Peyer's patch (tissue), 4 donors: Measurements from ENCODE around the gene NAGA. TPM values are rescaled to one million over a fixed set of nuclear protein-coding genes. Genes with fewer than 3 reads are reported as not detected.

Experiments
- DNase-seq, 3 donors: peaks; one replicate each; pipeline ENCODE4 v3.0.0-alpha.2; 2017 to 2019
- H3K27ac ChIP-seq, 4 donors: fragments of 200-600 bp; sonication (generic); one replicate each; pipeline ENCODE4 v1.5.1; 2016 to 2019
- H3K27me3 ChIP-seq, 2 donors: fragments of 200-600 bp; sonication (generic); one replicate each; pipeline ENCODE4 v1.5.1; 2019
- H3K36me3 ChIP-seq, 3 donors: fragments of 200-600 bp; sonication (generic); one replicate each; pipeline ENCODE4 v1.5.1; 2016 to 2019
- H3K4me1 ChIP-seq, 4 donors: fragments of 200-600 bp; sonication (generic); one replicate each; pipeline ENCODE4 v1.5.1; 2016 to 2019
- H3K4me3 ChIP-seq, 4 donors: fragments of 200-600 bp; sonication (generic); 1 replicate in 3 of 4; 2 replicates in 1 of 4; pipeline ENCODE4 v1.5.1; 2016 to 2019; ENCODE audit warnings: mild to moderate bottlenecking in 1 of 4
- H3K9me3 ChIP-seq, 4 donors: fragments of 200-600 bp; sonication (generic); one replicate each; pipeline ENCODE4 v1.5.1; 2016 to 2019; ENCODE audit warnings: mild to moderate bottlenecking in 1 of 4
- POLR2A ChIP-seq, 2 donors: fragments of 450-650 bp; IDR thresholded peaks; one replicate each; pipeline ENCODE4 v1.5.1; 2017; ENCODE audit warnings: antibody characterized with exemption in 2 of 2, mild to moderate bottlenecking in 2 of 2, moderate library complexity in 2 of 2
- total RNA-seq, 4 donors: library from RNA; depleted of rRNA; stranded (reverse); fragments of >200 nt; gene quantifications; one replicate each; pipeline ENCODE4 v1.1.0, GENCODE V29; 2016
- TF ChIP-seq, protein P1 (sequence below), 6 experiments: fragments of 450-650 bp in 4 of 6; fragments of 200-600 bp in 2 of 6; sonication (generic) in 1 of 6; IDR thresholded peaks; one replicate each; pipeline ENCODE4 v1.5.1; 2017 to 2019; ENCODE audit warnings: antibody characterized with exemption in 6 of 6, mild to moderate bottlenecking in 3 of 6, moderate library complexity in 1 of 6

NAGA gene
- total RNA-seq, 4 donors from 2014 or later: 31.4 to 102 (median 86.9) TPM

DNA sequence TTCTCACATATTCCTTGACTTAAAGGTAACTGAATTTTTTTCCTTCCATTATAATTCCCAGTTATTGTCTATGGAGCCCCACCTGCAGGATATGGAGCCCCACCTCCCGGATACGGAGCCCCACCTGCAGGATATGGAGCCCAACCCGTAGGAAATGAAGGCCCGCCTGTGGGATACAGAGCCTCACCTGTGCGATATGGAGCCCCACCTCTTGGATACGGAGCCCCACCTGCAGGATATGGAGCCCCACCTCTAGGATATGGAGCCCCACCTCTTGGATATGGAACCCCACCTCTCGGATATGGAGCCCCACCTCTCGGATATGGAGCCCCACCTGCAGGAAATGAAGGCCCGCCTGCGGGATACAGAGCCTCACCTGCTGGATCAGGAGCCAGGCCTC, 43.9 kb downstream of the NAGA start:
- Histone ChIP-seq H3K9me3 (no peaks in the 10 kb centered on the region), H3K27ac (no peak overlapping the region), H3K4me1 (peaks cover 0 to 5% (median 0%) of the 10 kb centered on the region in 4 donors), H3K36me3 (no peaks in the 10 kb centered on the region), H3K4me3 (no peak overlapping the region), H3K27me3 (no peaks in the 10 kb centered on the region)
- TF ChIP-seq, protein P1, sequence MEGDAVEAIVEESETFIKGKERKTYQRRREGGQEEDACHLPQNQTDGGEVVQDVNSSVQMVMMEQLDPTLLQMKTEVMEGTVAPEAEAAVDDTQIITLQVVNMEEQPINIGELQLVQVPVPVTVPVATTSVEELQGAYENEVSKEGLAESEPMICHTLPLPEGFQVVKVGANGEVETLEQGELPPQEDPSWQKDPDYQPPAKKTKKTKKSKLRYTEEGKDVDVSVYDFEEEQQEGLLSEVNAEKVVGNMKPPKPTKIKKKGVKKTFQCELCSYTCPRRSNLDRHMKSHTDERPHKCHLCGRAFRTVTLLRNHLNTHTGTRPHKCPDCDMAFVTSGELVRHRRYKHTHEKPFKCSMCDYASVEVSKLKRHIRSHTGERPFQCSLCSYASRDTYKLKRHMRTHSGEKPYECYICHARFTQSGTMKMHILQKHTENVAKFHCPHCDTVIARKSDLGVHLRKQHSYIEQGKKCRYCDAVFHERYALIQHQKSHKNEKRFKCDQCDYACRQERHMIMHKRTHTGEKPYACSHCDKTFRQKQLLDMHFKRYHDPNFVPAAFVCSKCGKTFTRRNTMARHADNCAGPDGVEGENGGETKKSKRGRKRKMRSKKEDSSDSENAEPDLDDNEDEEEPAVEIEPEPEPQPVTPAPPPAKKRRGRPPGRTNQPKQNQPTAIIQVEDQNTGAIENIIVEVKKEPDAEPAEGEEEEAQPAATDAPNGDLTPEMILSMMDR (IDR thresholded peaks at IDR 0.05): no peak
- no peak for TF ChIP-seq POLR2A (IDR thresholded peaks at IDR 0.05)
- DNase-seq: no peak

GRCh38 chr22:42025421-42025820, 45.2 kb downstream of the NAGA start:
- Histone ChIP-seq H3K4me3 (no peak overlapping the region), H3K27ac (no peak overlapping the region), H3K9me3 (no peaks in the 10 kb centered on the region), H3K4me1 (peaks cover 0 to 5% (median 0%) of the 10 kb centered on the region in 4 donors), H3K36me3 (no peaks in the 10 kb centered on the region), H3K27me3 (no peaks in the 10 kb centered on the region)
- TF ChIP-seq, protein P1 (IDR thresholded peaks at IDR 0.05): no peak
- TF ChIP-seq POLR2A (IDR thresholded peaks at IDR 0.05): no peak
- DNase-seq: no peak

DNA sequence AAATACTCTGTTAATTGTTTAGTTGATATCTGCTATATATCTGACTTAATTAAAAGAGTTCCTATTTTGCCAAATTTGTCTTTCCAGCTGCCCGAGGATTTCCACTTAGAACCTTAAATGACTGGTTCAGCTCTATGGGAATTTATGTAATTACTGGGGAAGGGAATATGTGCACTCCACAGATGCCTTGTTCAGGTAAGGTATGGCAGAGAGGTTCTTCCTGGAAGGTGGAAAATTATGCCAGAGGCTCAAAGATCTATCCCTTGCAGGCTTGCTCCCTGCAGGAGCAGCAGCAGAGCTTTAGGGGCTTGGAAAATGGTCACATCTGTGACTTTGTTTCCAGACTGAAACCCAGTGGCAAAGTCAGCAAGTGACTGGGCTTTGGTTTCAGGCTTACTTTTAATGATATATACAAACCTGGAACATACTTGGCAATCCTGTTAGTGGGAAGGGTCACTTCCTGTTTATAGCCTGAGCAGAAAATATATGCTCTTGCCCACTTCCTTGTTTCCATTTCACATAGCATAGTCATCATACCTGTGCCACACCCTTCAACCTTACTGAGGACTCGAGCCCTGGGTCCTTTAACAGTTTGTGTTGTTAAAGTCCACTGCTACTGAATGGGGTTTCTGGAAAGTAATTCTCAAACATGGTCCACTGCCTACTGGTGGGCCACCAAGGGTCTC, 48.3 kb downstream of the NAGA start:
- no peaks in the 10 kb centered on the region for H3K9me3 ChIP-seq
- no peaks in the 10 kb centered on the region for H3K27me3 ChIP-seq
- no peak for DNase-seq
- no peak for TF ChIP-seq POLR2A (IDR thresholded peaks at IDR 0.05)
- TF ChIP-seq, protein P1 (IDR thresholded peaks at IDR 0.05): no peak
- no peak overlapping the region for H3K4me3 ChIP-seq
- H3K27ac ChIP-seq: peak overlapping the region in 2 of 4 donors; percentile 61 to 62
- H3K4me1 ChIP-seq: peaks cover 0 to 5% (median 0%) of the 10 kb centered on the region in 4 donors
- H3K36me3 ChIP-seq: no peaks in the 10 kb centered on the region

DNA sequence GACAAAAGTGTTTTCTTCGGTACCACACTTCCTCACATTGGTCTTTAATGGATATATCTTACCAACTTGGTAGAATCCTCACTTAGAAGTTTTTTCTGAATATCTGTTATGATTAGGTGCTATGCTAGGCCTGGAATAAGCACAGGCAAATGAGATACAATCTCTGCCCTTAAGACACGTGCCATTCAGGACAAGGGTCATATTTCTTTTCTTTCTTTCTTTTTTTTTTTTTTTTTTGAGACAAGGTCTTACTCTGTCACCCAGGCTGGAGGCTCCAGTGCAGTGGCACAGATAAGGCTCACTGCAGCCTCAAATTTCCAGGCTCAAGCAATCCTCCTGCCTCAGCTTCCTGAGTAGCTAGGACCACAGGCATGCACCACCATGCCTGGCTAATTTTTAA, 49.0 kb downstream of the NAGA start:
- TF ChIP-seq, protein P1 (IDR thresholded peaks at IDR 0.05): no peak
- TF ChIP-seq POLR2A (IDR thresholded peaks at IDR 0.05): no peak
- Histone ChIP-seq H3K4me1 (peaks cover 0 to 5% (median 0%) of the 10 kb centered on the region in 4 donors), H3K27me3 (no peaks in the 10 kb centered on the region), H3K9me3 (no peaks in the 10 kb centered on the region), H3K36me3 (no peaks in the 10 kb centered on the region), H3K27ac (peak overlapping the region in 1 of 4 donors; percentile 61), H3K4me3 (no peak overlapping the region)
- DNase-seq: no peak

- DNase-seq: no peak
- Histone ChIP-seq H3K4me3 (no peak overlapping the region), H3K36me3 (no peaks in the 10 kb centered on the region), H3K27me3 (no peaks in the 10 kb centered on the region), H3K27ac (no peak overlapping the region), H3K4me1 (peaks cover 0 to 5% (median 0%) of the 10 kb centered on the region in 4 donors), H3K9me3 (no peaks in the 10 kb centered on the region)
- TF ChIP-seq POLR2A (IDR thresholded peaks at IDR 0.05): no peak
- TF ChIP-seq, protein P1 (IDR thresholded peaks at IDR 0.05): no peak
Observed at GRCh38 chr22:42018224-42018623, 52.4 kb downstream of the NAGA start.
